B cell (primary cell): ENCODE data around the gene TBXAS1.

Experiments used
- EZH2 ChIP-seq: IDR thresholded peaks from 2 replicates; pipeline ENCODE4 v1.6.1; 2012; ENCODE audit warnings: borderline replicate concordance, low read depth, mild to moderate bottlenecking, moderate library complexity, low read length; ENCODE audit not compliant: insufficient read depth, poor library complexity, severe bottlenecking
- TF ChIP-seq, protein P1 (sequence below): fragments of 200-600 bp; IDR thresholded peaks from one replicate; pipeline ENCODE4 v1.8.0; 2022; ENCODE audit warnings: antibody characterized with exemption, mild to moderate bottlenecking

DNA sequence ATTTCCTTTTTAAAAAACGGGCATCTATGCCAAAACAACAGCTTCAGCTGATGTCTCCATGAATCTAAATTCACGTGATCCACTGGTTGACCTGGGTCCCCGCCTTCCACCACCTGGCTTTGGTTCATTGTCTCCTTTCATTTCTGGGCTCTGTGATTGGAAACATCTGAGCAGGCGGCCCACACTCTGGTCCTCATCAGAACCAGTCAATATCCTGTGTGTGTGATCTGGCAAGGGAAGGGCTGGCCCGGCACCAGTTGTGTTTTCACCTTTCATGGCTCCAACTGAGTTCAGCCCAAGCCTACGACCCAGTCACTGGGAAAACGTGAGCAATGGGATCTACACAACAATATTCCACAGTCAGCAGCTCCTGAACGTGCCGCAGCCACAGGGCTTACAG lies 187.5 kb downstream of the TBXAS1 start:
- TF ChIP-seq, protein P1, sequence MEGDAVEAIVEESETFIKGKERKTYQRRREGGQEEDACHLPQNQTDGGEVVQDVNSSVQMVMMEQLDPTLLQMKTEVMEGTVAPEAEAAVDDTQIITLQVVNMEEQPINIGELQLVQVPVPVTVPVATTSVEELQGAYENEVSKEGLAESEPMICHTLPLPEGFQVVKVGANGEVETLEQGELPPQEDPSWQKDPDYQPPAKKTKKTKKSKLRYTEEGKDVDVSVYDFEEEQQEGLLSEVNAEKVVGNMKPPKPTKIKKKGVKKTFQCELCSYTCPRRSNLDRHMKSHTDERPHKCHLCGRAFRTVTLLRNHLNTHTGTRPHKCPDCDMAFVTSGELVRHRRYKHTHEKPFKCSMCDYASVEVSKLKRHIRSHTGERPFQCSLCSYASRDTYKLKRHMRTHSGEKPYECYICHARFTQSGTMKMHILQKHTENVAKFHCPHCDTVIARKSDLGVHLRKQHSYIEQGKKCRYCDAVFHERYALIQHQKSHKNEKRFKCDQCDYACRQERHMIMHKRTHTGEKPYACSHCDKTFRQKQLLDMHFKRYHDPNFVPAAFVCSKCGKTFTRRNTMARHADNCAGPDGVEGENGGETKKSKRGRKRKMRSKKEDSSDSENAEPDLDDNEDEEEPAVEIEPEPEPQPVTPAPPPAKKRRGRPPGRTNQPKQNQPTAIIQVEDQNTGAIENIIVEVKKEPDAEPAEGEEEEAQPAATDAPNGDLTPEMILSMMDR: no peak
- no peak for TF ChIP-seq EZH2
